ENCODE measurements around the gene PFN1.
"Not testable (repeated sequence)": the region's sequence is repeated elsewhere in the genome, so short reads cannot be mapped to it uniquely, and the experiment has no call there.

- not testable (repeated sequence) for TF ChIP-seq CTCF, POLR2A (IDR thresholded peaks at IDR 0.05)
Measured at GRCh38 chr17:4926577-4927335, 21.6 kb downstream of the PFN1 start.
